ENCODE measurements around the gene GSTM1. TPM values are rescaled to one million over a fixed set of nuclear protein-coding genes. Genes with fewer than 3 reads are reported as not detected.

The GSTM1 gene
- polyA plus RNA-seq, 3 donors = 2.3 to 121 (median 105) TPM

DNA sequence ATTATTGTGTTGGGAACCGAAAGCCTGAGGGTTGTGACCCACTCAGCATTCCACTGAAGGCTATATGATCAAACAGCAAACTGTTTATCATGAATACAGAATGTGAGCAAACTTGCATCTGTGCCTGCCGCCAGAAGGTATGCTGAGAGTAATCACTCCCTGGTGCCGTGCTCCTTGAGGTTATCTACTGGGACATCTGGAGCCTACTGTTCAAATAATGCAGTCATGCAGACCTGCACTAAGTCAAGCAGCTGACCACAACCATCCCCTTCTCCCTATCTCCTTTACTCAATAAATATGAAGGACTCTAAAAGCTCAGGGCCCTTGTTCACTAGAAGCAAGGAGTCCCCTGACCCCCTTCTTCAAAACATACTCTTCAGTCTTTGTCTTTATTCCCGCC is 37.9 kb downstream of the GSTM1 start:
- no peak for DNase-seq

DNA sequence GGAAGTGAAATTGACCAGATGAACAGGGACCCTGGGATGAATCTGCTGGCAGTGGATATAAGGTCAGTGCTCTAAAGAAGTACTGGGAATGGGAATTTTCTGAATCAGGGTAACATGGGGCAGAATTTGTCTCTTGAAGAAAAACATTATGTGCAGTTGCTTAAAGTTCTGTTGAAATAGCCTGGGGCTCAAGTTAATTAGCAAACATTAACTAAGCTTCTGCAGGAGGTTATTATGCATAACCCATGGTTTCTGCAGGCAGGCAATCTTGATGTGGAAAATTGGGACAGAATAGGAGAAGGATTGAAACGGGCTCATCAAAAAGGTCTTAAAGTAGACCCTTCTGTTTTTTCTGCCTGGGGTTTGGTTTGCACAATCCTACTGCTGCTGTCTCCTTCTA is 38.4 kb downstream of the GSTM1 start:
- DNase-seq = no peak

DNA sequence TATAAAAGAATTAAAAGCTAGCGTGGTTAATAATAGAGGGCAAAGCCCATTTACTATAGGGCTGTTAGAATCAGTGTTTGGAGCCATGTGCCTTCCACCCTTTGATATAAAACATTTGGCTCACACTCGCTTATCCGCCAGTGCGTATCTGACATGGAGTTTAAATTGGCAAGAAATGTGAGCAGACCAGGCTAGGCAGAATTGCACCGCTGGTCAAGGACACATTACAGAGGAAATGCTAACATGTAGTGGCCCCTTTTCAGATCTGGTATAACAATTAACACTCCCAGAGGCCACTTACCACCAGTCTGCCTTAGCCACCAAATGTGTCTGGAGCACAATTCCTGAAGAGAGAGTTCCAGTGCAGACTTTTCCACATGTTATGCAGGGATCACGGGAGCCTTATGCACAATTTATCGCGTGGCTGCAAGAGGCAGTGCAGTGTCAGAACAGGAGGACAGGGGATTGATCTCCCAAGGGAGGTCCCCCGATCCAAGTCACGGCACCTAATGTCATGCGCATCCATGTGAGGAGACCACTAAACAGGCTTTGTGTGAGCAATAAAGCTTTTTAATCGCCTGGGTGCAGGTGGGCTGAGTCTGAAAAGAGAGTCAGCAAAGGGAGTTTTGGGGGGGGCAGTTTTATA is 39.2 kb downstream of the GSTM1 start:
- DNase-seq = no peak

DNA sequence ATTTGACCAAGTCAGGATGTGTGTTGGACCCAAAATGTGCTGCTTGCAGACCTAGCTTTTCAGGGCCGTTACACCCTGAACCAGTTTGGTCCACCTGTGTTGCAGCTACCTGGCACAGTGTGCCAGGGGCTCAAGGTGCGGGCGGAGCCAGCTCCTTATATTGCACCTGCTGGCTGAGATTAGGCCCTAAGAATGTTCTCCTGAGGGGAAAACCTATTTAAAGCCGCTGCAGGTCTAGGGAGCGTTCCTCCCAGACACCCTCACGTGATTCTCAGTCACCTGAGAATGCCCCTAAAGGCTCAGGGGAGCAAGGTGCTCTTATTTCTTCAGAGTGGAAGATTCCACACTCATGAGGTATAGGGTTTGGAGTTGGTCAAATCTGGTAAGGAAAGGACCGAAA is 41.3 kb downstream of the GSTM1 start:
- no peak for DNase-seq

DNA sequence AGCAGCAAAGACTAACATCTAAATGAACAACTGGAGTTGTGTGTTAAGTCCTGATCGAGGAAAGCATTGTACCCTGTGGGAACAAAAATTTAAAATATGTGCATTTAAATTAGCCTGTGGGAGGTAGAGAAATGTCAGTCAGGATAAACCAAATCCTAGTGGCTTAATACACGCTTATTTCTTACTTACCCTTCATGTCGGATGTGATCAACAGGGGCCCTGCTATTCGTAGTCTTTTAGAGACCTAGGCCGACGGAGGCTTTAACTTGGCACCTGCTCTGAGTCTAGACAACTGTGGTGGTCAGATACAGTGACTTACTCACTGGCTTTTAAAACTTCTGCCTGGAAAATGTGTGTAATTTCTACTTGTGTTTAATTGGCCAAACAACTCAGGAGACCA is 43.0 kb downstream of the GSTM1 start:
- DNase-seq = no peak

DNA sequence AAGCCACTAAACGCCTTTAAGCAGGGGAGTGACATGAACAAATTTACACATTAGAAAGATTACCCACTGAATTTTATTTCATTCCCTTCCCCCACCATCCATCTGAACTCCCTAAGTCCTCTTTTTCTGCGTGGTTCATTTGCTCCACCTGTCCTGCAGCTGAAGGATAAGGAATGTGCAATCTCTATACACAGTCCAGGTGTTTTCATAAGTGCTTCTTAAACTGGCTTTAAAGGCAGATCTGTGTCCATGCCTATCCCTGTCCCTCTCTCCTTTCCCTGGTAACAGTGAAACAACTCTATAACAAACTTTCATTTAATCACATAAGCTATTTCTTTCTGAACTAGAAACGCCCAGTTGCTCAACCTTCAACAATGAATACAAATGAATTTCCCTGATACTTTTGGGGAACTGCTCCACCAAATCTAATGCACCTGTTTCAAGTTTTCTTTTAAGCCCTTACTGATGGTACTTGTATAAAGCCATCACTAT is 44.8 kb downstream of the GSTM1 start:
- DNase-seq = no peak

DNA sequence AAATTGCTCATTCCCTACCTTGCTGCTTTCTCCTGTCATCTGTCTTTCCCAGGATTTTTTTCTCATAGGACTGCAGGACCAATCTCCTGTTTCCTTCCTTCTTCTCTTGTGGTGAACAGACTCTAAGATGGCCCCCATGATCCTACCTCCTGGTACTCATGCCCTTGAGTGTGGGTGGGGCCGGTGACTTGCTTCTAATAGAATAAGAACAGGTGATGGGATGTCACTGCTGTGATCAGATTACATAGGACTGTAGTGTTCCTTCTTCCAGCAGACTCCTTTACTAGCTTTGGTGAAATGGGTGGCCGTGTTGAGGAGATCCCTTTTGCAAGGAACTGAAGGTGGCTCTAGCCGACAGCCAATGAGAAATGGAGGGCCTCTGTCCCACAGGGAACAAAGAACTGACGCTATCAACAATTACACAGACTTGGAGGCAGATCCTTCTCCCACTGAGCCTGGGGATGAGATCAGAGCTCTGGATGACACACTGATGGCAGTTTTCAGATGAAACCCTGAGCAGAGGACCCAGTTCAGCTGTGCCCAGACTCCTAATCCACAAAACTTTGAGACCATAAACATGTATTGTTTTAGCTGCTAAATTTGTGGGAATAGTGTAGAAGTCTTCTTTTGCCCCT is 45.7 kb downstream of the GSTM1 start:
- no peak for DNase-seq

DNA sequence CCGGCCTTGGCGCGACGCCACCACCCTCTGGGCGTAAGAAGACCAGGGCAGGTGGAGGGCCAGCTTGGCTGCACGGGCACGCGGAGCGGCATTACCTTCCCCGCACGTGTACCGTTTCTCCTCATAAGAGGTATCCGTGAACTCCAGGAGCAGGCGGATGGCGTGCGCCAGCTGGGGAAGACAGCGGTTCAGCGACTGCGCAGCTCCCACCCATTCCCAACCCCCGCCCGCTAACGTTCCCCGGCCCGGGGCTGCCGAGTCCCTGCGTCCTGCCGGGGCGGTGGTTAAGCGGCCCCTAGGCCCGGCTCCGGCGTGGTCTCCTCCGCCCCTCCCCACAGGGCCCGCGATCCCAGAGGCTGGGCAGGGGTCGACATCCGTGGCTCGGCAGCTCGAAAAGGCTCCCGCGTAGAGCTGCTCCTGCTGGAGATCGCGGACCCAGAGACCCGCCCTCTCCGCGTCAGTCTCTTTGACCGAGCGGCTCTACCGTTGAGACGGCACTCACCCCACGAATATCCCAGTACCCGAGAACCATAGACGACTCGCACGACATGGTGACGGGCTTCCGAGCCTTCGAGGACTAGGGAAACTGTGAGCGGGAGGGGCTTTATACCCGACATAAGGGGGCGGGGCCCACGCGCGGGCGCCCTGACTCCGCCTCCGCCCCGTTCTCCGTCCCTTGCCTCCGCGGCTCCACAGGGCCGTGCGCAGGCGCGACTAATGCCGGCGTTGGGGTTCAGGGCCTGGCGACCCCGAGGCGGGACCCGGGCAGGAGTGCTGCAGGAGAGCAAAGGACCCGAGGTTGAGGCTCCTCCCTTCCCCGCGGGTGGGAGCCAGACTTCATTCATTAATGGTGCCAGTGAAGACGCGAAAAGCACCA is 52.4 kb downstream of the GSTM1 start:
- DNase-seq = peak; percentile 77

DNA sequence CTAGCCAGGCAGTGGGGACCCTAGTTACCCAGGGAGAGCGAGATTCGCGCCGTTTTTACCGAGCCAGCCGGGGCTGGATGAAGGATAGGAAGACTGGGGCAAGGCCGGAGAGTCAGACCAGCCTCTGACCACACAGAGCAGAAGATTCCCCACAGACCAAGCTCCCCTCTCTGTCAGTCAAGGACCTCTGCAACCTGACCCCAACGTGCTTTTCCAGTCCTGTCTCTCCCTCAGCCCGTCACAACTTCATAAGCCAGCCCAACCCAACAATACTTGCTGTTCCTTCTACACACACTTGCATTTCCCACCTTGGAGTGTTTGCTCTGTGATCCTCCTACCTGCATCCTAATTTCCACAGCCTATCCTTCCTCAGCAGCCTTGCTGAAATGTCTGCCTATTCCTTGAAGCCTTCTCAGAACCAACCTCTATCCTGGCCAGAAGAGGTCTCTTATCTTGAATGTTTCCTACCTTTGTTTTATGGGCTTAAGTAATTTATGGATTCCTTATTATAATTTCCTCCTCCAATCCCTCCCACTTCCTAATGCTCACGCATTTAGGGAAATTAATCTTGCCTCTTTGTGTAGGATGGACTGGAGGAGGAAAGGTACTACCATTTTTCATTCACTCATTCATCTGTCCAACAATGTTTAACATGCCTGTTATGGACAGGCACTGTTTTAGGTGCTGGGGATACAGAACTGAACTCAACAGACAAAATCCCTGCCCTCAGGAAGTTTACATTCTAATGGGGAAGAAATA is 53.2 kb downstream of the GSTM1 start, which contains the start of gene GSTM3:
TSS of gene GSTM3 (minus strand) at position 424 of the 759 bp plus-strand sequence. CDS start 751 bp downstream, outside the sequence.
- DNase-seq = no peak

Other genes with a start within 250 kb of the GSTM1 start
- 10 to 100 TPM in 1 of 3 donors, 1 to 10 TPM in 2; 8.3 to 13.1 (median 9.4) TPM for gene SYPL2, start 221.3 kb upstream of the GSTM1 start, polyA plus RNA-seq (ENCODE audit: insufficient read length in 3 of 3)
- 10 to 100 TPM; 11.4 to 13.1 (median 12.0) TPM for gene ATXN7L2, start 203.9 kb upstream of the GSTM1 start, polyA plus RNA-seq (ENCODE audit: insufficient read length in 3 of 3)
- 10 to 100 TPM in 2 of 3 donors, 1 to 10 TPM in 1; 9.7 to 14.0 (median 10.6) TPM for gene CYB561D1, start 193.7 kb upstream of the GSTM1 start, polyA plus RNA-seq (ENCODE audit: insufficient read length in 3 of 3)
- 1 to 10 TPM; 6.6 to 8.1 (median 7.5) TPM for gene AMIGO1, start 178.1 kb upstream of the GSTM1 start, polyA plus RNA-seq (ENCODE audit: insufficient read length in 3 of 3)
- gene GPR61, start 147.9 kb upstream of the GSTM1 start, polyA plus RNA-seq (ENCODE audit: insufficient read length in 3 of 3) = 1 to 10 TPM in 1 of 3 donors, under 1 TPM in 2; 0.18 to 1.4 (median 0.75) TPM
- gene GNAI3, start 139.2 kb upstream of the GSTM1 start, polyA plus RNA-seq (ENCODE audit: insufficient read length in 3 of 3) = 10 to 100 TPM; 10.9 to 11.7 (median 11.4) TPM
- gene GNAT2, start 68.2 kb upstream of the GSTM1 start, polyA plus RNA-seq (ENCODE audit: insufficient read length in 3 of 3) = under 1 TPM in 1 of 3 donors, not detected in 2; 0.20 TPM
- 10 to 100 TPM; 51.2 to 63.8 (median 53.6) TPM for gene AMPD2, start 68.0 kb upstream of the GSTM1 start, polyA plus RNA-seq (ENCODE audit: insufficient read length in 3 of 3)
- gene GSTM4, start 31.7 kb upstream of the GSTM1 start, polyA plus RNA-seq (ENCODE audit: insufficient read length in 3 of 3) = 10 to 100 TPM; 57.9 to 60.4 (median 59.3) TPM
- 100 to 1,000 TPM; 195 to 277 (median 231) TPM for gene GSTM2, start 19.8 kb upstream of the GSTM1 start, polyA plus RNA-seq (ENCODE audit: insufficient read length in 3 of 3)
- gene GSTM5, start 24.4 kb downstream of the GSTM1 start, polyA plus RNA-seq (ENCODE audit: insufficient read length in 3 of 3) = 10 to 100 TPM; 36.5 to 72.6 (median 71.1) TPM
- 100 to 1,000 TPM; 160 to 233 (median 205) TPM for gene GSTM3, start 53.2 kb downstream of the GSTM1 start, polyA plus RNA-seq (ENCODE audit: insufficient read length in 3 of 3)
- gene EPS8L3, start 76.1 kb downstream of the GSTM1 start, polyA plus RNA-seq (ENCODE audit: insufficient read length in 3 of 3) = 1 to 10 TPM in 2 of 3 donors, under 1 TPM in 1; 0.38 to 1.6 (median 1.4) TPM
- 1 to 10 TPM; 6.9 to 9.4 (median 8.1) TPM for gene CSF1, start 223.0 kb downstream of the GSTM1 start, polyA plus RNA-seq (ENCODE audit: insufficient read length in 3 of 3)

Measured in renal pelvis (tissue), 4 donors.